ENCODE measurements around the gene ARHGEF2.
"Not testable (repeated sequence)": the region's sequence is repeated elsewhere in the genome, so short reads cannot be mapped to it uniquely, and the experiment has no call there.

ARHGEF2 gene

DNA sequence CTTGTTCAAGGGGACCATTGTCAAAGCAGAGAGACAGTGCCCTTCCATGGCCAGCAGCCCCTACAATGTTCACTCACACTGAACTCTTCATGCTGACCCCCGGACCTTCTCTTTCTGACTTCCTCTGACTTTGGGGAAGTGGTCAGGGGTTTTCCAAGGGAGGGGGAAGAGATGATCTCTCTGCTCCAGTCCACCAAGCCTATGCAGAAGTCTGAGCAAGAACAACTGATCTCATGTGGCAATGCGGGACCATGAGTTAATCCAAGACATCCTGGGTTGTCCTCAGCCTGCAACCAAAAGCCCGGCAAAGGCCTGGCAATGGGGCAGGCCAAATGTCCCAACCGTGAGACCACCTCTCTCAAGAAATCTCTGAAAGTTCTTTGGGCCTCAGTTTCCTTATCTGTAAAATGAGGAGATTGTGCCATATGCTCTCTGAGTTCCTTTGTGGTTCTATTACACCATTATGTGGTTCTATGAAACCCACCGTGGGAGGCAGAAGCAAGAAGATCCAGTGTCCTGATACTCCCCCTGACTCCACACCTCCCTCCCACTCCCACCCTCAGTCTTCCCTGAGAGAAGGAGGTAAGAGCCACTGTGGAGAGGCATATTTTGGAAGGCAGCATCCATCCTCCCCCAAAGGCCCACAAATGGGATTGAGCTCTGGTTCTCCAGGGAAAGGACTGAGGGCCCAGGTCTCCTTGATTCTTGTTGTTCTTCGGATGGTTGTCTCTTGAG, 11.8 kb upstream of the ARHGEF2 start:
- no peak for DNase-seq

- peak; percentile 64 to 92 for DNase-seq
Observed at GRCh38 chr1:155989242-155990004, 11.1 kb upstream of the ARHGEF2 start.

- DNase-seq, result not testable (repeated sequence)
Observed at GRCh38 chr1:155984903-155985645, 6.7 kb upstream of the ARHGEF2 start.

GRCh38 chr1:155984341-155984740, 6.0 kb upstream of the ARHGEF2 start:
- DNase-seq, result peak; percentile 99 to 100

GRCh38 chr1:155983191-155984024, 5.1 kb upstream of the ARHGEF2 start:
- DNase-seq, result peak; percentile 100

GRCh38 chr1:155982106-155982505, 3.8 kb upstream of the ARHGEF2 start:
- peak in 1 of 2 experiments; percentile 32 for DNase-seq

- DNase-seq, result no peak
Observed at GRCh38 chr1:155981266-155982088, 3.1 kb upstream of the ARHGEF2 start.

DNA sequence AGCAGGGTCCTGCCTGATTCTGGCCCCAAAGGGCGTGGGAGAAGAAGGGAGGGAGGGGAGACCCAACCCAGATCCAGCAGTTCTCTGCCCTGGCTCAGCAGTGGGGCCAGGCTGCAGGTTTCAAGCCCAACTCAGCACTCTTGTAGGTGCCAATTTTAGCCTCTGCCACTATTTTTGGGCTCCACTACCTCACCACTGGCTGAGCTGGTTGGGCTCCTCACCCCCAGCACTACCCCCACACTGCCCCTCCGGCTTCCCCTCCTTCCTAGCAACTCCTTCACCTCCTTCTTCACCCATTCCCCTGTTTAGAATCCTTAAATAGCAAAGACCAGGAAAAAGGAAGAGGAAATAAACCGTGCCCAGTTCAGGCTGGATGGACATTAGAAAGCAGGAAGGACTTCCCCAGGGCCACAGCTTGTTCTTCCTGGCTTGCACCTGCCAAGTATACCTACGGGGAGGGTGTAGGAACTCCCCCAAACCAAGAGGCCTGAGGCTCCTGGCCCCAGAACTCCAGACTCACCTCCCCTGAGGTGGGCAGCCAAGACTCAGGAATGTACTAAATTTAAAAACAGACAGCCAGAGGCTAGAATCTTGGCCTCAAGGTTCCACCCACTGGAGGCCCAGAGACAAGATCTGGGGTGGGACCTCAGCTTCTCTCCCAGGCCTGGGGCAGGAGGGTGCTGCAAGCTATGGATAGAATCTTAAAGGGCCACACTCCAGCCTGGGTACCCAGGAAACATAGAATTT, 1.4 kb upstream of the ARHGEF2 start:
- DNase-seq, result no peak

GRCh38 chr1:155978973-155979429, 654 bp upstream of the ARHGEF2 start:
- DNase-seq, result peak in 1 of 2 experiments; percentile 53

DNA sequence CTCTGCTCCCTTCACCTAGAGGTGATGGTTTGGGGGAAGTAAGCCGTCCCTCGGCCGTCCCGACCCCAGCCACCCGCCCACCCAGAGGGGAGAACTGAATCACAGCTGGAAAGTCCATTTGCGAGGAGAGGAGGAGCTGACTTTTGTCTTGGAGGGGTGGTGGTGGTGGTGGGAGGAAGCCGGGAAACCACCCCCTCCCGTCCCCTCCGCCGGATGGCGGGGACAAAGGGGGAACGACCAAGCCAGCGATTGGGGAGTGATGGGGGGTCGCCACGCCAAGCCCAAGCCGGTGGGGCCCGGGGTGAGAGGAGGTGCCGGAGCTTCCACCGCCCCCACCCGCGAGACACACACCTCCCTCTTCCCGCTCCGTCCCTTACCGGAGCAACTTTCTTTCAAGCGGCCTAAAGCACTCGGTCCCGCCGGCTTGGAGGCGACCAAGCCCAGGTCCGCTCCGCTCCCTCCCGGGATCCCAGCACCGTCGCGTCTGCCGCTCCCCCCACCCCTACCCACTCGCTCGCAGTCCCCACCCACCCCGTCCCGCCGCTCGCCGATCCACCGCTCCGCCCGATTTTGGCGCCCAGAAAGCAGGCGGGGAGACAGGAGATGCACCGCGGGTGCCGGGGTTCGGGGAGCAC, 540 bp downstream of the ARHGEF2 start:
- peak in 1 of 2 experiments; percentile 74 for DNase-seq

- peak in 1 of 2 experiments; percentile 51 for DNase-seq
Observed at GRCh38 chr1:155976913-155977689, 1.2 kb downstream of the ARHGEF2 start.

- peak in 1 of 2 experiments; percentile 39 for DNase-seq
Observed at GRCh38 chr1:155976062-155976912, 2.1 kb downstream of the ARHGEF2 start.

- no peak for DNase-seq
Observed at GRCh38 chr1:155975375-155976061, 2.8 kb downstream of the ARHGEF2 start.

GRCh38 chr1:155974208-155975115, 3.9 kb downstream of the ARHGEF2 start:
- no peak for DNase-seq

- DNase-seq, result no peak
Observed at GRCh38 chr1:155973723-155974122, 4.6 kb downstream of the ARHGEF2 start.
